HepG2 (cell line): ENCODE results near the gene C1D. TPM values are rescaled to one million over a fixed set of nuclear protein-coding genes. Genes with fewer than 3 reads are reported as not detected.
"Not testable (repeated sequence)": the region's sequence is repeated elsewhere in the genome, so short reads cannot be mapped to it uniquely, and the experiment has no call there.

Source experiments
- ATAC-seq: fragments of 200-7000 bp; cut with Tn5 transposase; 3 replicates; pipeline ENCODE4 v1.9.1; 2020; ENCODE audit warnings: mild to moderate bottlenecking, moderate library complexity
- BruUV-seq: library from RNA; stranded (reverse); fragments of 400-500 nt; replicated peaks from 2 replicates; lab custom pipeline; 2021; lab: Mats Ljungman, UMichigan
- CTCF ChIA-PET: fragments of 300-600 bp; formaldehyde crosslinking; extraction: SDS; loops from one replicate; lab custom pipeline; 2021; ENCODE audit warnings: low total read pairs, inconsistent platforms, low intra/inter-chr PET ratio; lab: Yijun Ruan, JAX
- POLR2A ChIA-PET: fragments of 350-600 bp; sonication (Branson Sonifier 250); formaldehyde crosslinking; loops from one replicate; lab custom pipeline; 2020; ENCODE audit warnings: antibody characterized with exemption, inconsistent platforms; lab: Yijun Ruan, JAX
- DNase-seq: peaks from one replicate; pipeline ENCODE4 v3.0.0-alpha.2; 2015; ENCODE audit warnings: low spot score
- FAIRE-seq: peaks from 3 replicates; lab custom pipeline; 2011; peaks lifted over from hg19 to GRCh38; lab: Jason Lieb, UNC
- H2AFZ ChIP-seq: one replicate; pipeline ENCODE4 v1.6.1; 2011; ENCODE audit warnings: low read length, inconsistent platforms
- H3K27ac ChIP-seq: fragments of 300-600 bp; 3 replicates; pipeline ENCODE4 v1.8.0; 2011; ENCODE audit warnings: mixed run types, mild to moderate bottlenecking, mixed read lengths, low read length, inconsistent platforms; ENCODE audit not compliant: insufficient read depth; ENCODE audit errors: extremely low read length
- H3K27me3 ChIP-seq, 2 experiments: fragments of 200-600 bp in 1 of 2; 2 replicates in 1 of 2; 3 replicates in 1 of 2; pipeline versions ENCODE4 v1.6.0 to v1.8.0; 2011; ENCODE audit warnings: low read length in 2 of 2, mild to moderate bottlenecking in 2 of 2, moderate library complexity in 2 of 2, inconsistent platforms in 1 of 2; ENCODE audit not compliant: insufficient read depth in 2 of 2, control insufficient read depth in 1 of 2
- H3K36me3 ChIP-seq, 2 experiments: fragments of 200-600 bp in 1 of 2; replicated peaks in 1 of 2; 2 replicates in 1 of 2; 3 replicates in 1 of 2; pipeline versions ENCODE4 v1.5.1 to v1.8.0; 2011; ENCODE audit warnings: low read length in 2 of 2, inconsistent platforms in 1 of 2; ENCODE audit not compliant: insufficient read depth in 2 of 2, control insufficient read depth in 1 of 2
- H3K4me1 ChIP-seq: 2 replicates; pipeline ENCODE4 v1.5.1; 2012; ENCODE audit warnings: low read length, inconsistent platforms; ENCODE audit not compliant: insufficient read depth
- H3K4me2 ChIP-seq: 2 replicates; pipeline ENCODE4 v1.6.0; 2011; ENCODE audit warnings: low read depth, low read length, inconsistent platforms
- H3K4me3 ChIP-seq, 3 experiments: fragments of 200-600 bp in 1 of 3; sonication (generic), shearing (Covaris generic) in 1 of 3; replicated peaks in 1 of 3; 2 replicates each; pipeline ENCODE4 v1.5.1; 2011 to 2016; ENCODE audit warnings: low read length in 3 of 3, inconsistent platforms in 2 of 3, low read depth in 2 of 3, mild to moderate bottlenecking in 2 of 3, control low read depth in 1 of 3, mixed read lengths in 1 of 3; ENCODE audit not compliant: insufficient read depth in 1 of 3
- H3K79me2 ChIP-seq: one replicate; pipeline ENCODE4 v1.6.1; 2011; ENCODE audit warnings: low read length, inconsistent platforms; ENCODE audit not compliant: insufficient read depth
- H3K9ac ChIP-seq: 2 replicates; pipeline ENCODE4 v1.6.0; 2011; ENCODE audit warnings: mild to moderate bottlenecking, low read depth, low read length, inconsistent platforms; ENCODE audit not compliant: insufficient read depth
- H3K9me3 ChIP-seq: 2 replicates; pipeline ENCODE4 v1.5.1; 2012; ENCODE audit warnings: mild to moderate bottlenecking, low read length
- H4K20me1 ChIP-seq: 2 replicates; pipeline ENCODE4 v1.6.0; 2011; ENCODE audit warnings: inconsistent platforms, mild to moderate bottlenecking, low read length, moderate library complexity; ENCODE audit not compliant: insufficient read depth
- HMG20A ChIP-seq: IDR thresholded peaks from 2 replicates; pipeline ENCODE4 v1.6.1; 2016; ENCODE audit warnings: borderline replicate concordance
- MEIS1 ChIP-seq: sonication (generic); formaldehyde crosslinking; IDR thresholded peaks from 2 replicates; pipeline ENCODE4 v1.9.0; 2021; ENCODE audit warnings: mild to moderate bottlenecking, missing genetic modification reagents, moderate library complexity, borderline replicate concordance
- MYC ChIP-seq: sonication (generic); formaldehyde crosslinking; IDR thresholded peaks from 2 replicates; pipeline ENCODE4 v1.9.0; 2021; ENCODE audit warnings: missing genetic modification reagents, borderline replicate concordance
- NRL ChIP-seq: sonication (generic); formaldehyde crosslinking; IDR thresholded peaks from 2 replicates; pipeline ENCODE4 v1.5.0; 2020; ENCODE audit warnings: missing genetic modification reagents, mild to moderate bottlenecking, moderate library complexity, borderline replicate concordance
- PAXIP1 ChIP-seq: sonication (generic); formaldehyde crosslinking; conservative IDR thresholded peaks from 2 replicates; pipeline ENCODE4 v1.4.0; 2020; ENCODE audit warnings: mild to moderate bottlenecking, missing genetic modification reagents, moderate library complexity
- RFXAP ChIP-seq: sonication (generic); formaldehyde crosslinking; IDR thresholded peaks from 2 replicates; pipeline ENCODE4 v1.4.0; 2020; ENCODE audit warnings: missing genetic modification reagents, borderline replicate concordance
- SNAPC2 ChIP-seq: sonication (generic); formaldehyde crosslinking; IDR thresholded peaks from 2 replicates; pipeline ENCODE4 v1.8.1; 2022; ENCODE audit warnings: mild to moderate bottlenecking, missing genetic modification reagents
- THAP9 ChIP-seq: sonication (generic); formaldehyde crosslinking; IDR thresholded peaks from 2 replicates; pipeline ENCODE4; 2020; ENCODE audit warnings: missing genetic modification reagents, mild to moderate bottlenecking, borderline replicate concordance
- YY1 ChIP-seq: IDR thresholded peaks from 2 replicates; pipeline ENCODE4 v1.6.1; 2011; ENCODE audit warnings: low read length, low read depth, moderate library complexity, mild to moderate bottlenecking; ENCODE audit not compliant: insufficient read depth, insufficient replicate concordance
- ZFX ChIP-seq: sonication (generic); formaldehyde crosslinking; IDR thresholded peaks from 2 replicates; pipeline ENCODE4 v1.4.0; 2020; ENCODE audit warnings: mild to moderate bottlenecking, low read depth, missing genetic modification reagents, moderate library complexity
- ZNF678 ChIP-seq: sonication (generic); formaldehyde crosslinking; IDR thresholded peaks from 2 replicates; pipeline ENCODE4 v1.4.0; 2020; ENCODE audit warnings: mild to moderate bottlenecking, missing genetic modification reagents
- ZNF891 ChIP-seq: sonication (generic); formaldehyde crosslinking; IDR thresholded peaks from 2 replicates; pipeline ENCODE4 v1.5.0; 2020; ENCODE audit warnings: mild to moderate bottlenecking, missing genetic modification reagents
- WGBS: methylation state at CpG from one replicate; pipeline ENCODE4 v1.1.6; 2017; ENCODE audit warnings: low lambda C conversion rate; 5-methylcytosine and 5-hydroxymethylcytosine counted together
- in situ Hi-C: cut with HindIII; loops from 2 replicates; pipeline ENCODE4 v1.10.0; 2017; ENCODE audit warnings: low pct_unique_long_range_greater_than_20kb; ENCODE audit not compliant: extremely low pct_ligation_motif_present
- intact Hi-C: fragments of 100-400 bp; cut with micrococcal nuclease; formaldehyde crosslinking; loops from one replicate; pipeline ENCODE4 v1.10.0; 2022; ENCODE audit not compliant: unreplicated experiment
- polyA plus RNA-seq, 8 experiments: library from polyadenylated mRNA; depleted of rRNA in 3 of 8; stranded (reverse) in 7 of 8; unstranded in 1 of 8; fragments of >200 nt; fragmentation: Illumina TruSeq in 4 of 8; extraction: Trizol in 4 of 8; gene quantifications; 2 replicates each; pipeline versions ENCODE4 v1.2.1 to v1.2.3, GENCODE V29; 2011 to 2016; ENCODE audit warnings: low read depth in 4 of 8, missing spikeins in 1 of 8, mixed read lengths in 1 of 8; ENCODE audit not compliant: insufficient read depth in 1 of 8
- total RNA-seq, 5 experiments: library from RNA; depleted of rRNA; stranded (reverse); fragments of >200 nt; fragmentation: Illumina TruSeq; extraction: Trizol; gene quantifications; 2 replicates each; pipeline ENCODE4 v1.2.3, GENCODE V29; 2016; ENCODE audit warnings: low read depth in 1 of 5
- TF ChIP-seq, protein P1 (sequence below): sonication (generic); formaldehyde crosslinking; IDR thresholded peaks from 2 replicates; pipeline ENCODE4 v1.5.0; 2020; ENCODE audit warnings: mild to moderate bottlenecking, missing genetic modification reagents, borderline replicate concordance

Gene C1D
- total and polyA plus RNA-seq, 2 of the 13 experiments (the other 11 are each of a cell fraction or from before 2014, with no cell fraction given), result 38.1 to 43.5 TPM

DNA sequence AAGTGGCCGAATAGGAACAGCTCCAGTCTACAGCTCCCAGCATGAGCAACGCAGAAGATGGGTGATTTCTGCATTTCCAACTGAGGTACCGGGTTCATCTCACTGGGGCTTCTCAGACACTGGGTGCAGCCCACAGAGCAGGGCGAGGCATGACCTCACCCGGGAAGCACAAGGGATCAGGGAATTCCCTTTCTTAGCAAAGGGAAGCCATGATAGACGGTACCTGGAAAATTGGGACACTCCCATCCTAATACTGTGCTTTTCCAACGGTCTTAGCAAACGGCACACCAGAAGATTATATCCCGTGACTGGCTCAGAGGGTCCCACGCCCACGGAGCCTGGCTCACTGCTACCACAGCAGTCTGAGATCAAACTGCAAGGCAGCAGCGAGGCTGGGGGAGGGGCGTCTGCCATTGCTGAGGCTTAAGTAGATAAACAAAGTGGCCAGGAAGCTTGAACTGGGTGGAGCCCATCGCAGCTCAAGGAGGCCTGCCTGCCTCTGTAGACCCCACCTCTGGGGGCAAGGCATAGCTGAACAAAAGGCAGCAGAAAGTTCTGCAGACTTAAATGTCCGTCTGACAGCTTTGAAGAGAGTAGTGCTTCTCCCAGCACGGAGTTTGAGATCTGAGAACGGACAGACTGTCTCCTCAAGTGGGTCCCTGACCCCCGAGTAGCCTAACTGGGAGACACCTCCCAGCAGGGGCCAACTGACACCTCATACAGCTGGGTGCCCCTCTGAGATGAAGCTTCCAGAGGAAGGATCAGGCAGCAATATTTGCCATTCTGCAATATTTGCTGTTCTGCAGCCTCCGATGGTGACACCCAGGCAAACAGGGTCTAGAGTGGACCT is 1.2 kb upstream of the C1D start:
- peaks cover 35% of the 10 kb centered on the region for H3K4me1 ChIP-seq
- intact Hi-C loops, result loop anchor here (5.0 kb wide), 1 partner anchor 188 kb away; the partner anchor contains the start of gene PPP3R1
- peak overlapping the region; percentile 92 for H3K9ac ChIP-seq
- peak overlapping the region; percentile 25 for H3K27ac ChIP-seq
- H3K79me2 ChIP-seq, result peaks cover 36% of the 10 kb centered on the region
- H3K27me3 ChIP-seq, H4K20me1 ChIP-seq, H3K36me3 ChIP-seq, CTCF ChIA-PET, BruUV-seq, in situ Hi-C loops, FAIRE-seq, H3K9me3 ChIP-seq: not testable (repeated sequence)
- peak; percentile 39 for DNase-seq
- ATAC-seq, result peak; percentile 72
- POLR2A ChIA-PET, result interaction anchor here (0.7 to 2.3 kb wide), 5 partner anchors 16 to 378 kb away, joined by 3 to 14 read pairs (median 3); partner anchors contain the start of gene PNO1
- H3K4me2 ChIP-seq, result peak overlapping the region; percentile 97
- peak overlapping the region; percentile 98 for H2AFZ ChIP-seq
- WGBS, result 1% methylated on average over 13 of the region's 19 CpGs
- H3K4me3 ChIP-seq, result peak overlapping the region; percentile 79 to 100 (median 91)
- TF ChIP-seq NRL (CRISPR knock-in tag) (peak; percentile 73; the same call in 1 of the 2 replicates), YY1 (peak; percentile 63), MYC (CRISPR knock-in tag) (peak; percentile 63; the same call in 1 of the 2 replicates), SNAPC2 (CRISPR knock-in tag) (0 out of 2 replicates have a peak, but pooled peaks have one; percentile 10), ZNF678 (0 out of 2 replicates have a peak, but pooled peaks have one; percentile 39), PAXIP1 (peak; percentile 64), ZNF891 (CRISPR knock-in tag) (peak; percentile 72; the same call in 1 of the 2 replicates), ZFX (peak; percentile 58), MEIS1 (CRISPR knock-in tag) (peak; percentile 61; the same call in 1 of the 2 replicates), THAP9 (CRISPR knock-in tag) (peak; percentile 84), HMG20A (CRISPR knock-in tag) (0 out of 2 replicates have a peak, but pooled peaks have one; percentile 19), RFXAP (CRISPR knock-in tag) (0 out of 2 replicates have a peak, but pooled peaks have one; percentile 24)
- TF ChIP-seq, protein P1, sequence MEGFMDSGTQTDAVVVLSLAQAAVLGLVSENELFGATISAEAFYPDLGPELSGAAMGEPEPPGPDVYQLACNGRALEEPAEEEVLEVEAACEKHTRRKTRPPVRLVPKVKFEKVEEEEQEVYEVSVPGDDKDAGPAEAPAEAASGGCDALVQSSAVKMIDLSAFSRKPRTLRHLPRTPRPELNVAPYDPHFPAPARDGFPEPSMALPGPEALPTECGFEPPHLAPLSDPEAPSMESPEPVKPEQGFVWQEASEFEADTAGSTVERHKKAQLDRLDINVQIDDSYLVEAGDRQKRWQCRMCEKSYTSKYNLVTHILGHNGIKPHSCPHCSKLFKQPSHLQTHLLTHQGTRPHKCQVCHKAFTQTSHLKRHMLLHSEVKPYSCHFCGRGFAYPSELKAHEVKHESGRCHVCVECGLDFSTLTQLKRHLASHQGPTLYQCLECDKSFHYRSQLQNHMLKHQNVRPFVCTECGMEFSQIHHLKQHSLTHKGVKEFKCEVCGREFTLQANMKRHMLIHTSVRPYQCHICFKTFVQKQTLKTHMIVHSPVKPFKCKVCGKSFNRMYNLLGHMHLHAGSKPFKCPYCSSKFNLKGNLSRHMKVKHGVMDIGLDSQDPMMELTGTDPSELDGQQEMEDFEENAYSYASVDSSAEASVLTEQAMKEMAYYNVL (CRISPR knock-in tag), result peak; percentile 62; the same call in 1 of the 2 replicates
